SK-N-MC (cell line): ENCODE measurements around the gene PPP1R26.

Experiments used
- EZH2 ChIP-seq: fragments of 200-600 bp; sonication (generic); IDR thresholded peaks from one replicate; pipeline ENCODE4 v1.6.1; 2017; ENCODE audit warnings: antibody characterized with exemption
- POLR2AphosphoS5 ChIP-seq: IDR thresholded peaks from 2 replicates; pipeline ENCODE4 v1.6.1; 2012; ENCODE audit warnings: mild to moderate bottlenecking, low read depth, low read length, borderline replicate concordance

- TF ChIP-seq POLR2AphosphoS5 (no peak), EZH2 (no peak)
Measured at GRCh38 chr9:135515083-135515951, 35.7 kb downstream of the PPP1R26 start.
